Measurements from ENCODE around the gene PC.

- no peak for TF ChIP-seq CHD2 (IDR thresholded peaks at IDR 0.05; ENCODE audit: low read length, partially characterized antibody)
- TF ChIP-seq, protein P1, sequence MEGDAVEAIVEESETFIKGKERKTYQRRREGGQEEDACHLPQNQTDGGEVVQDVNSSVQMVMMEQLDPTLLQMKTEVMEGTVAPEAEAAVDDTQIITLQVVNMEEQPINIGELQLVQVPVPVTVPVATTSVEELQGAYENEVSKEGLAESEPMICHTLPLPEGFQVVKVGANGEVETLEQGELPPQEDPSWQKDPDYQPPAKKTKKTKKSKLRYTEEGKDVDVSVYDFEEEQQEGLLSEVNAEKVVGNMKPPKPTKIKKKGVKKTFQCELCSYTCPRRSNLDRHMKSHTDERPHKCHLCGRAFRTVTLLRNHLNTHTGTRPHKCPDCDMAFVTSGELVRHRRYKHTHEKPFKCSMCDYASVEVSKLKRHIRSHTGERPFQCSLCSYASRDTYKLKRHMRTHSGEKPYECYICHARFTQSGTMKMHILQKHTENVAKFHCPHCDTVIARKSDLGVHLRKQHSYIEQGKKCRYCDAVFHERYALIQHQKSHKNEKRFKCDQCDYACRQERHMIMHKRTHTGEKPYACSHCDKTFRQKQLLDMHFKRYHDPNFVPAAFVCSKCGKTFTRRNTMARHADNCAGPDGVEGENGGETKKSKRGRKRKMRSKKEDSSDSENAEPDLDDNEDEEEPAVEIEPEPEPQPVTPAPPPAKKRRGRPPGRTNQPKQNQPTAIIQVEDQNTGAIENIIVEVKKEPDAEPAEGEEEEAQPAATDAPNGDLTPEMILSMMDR (IDR thresholded peaks at IDR 0.05): no peak
- TF ChIP-seq SMC3 (IDR thresholded peaks at IDR 0.05; ENCODE audit: low read depth, low read length): no peak
- TF ChIP-seq EZH2phosphoT487 (IDR thresholded peaks at IDR 0.05; ENCODE audit: borderline replicate concordance, low read depth): no peak
- no peak for TF ChIP-seq FOXM1 (IDR thresholded peaks at IDR 0.05; ENCODE audit: low read depth)
- no peak for TF ChIP-seq RFX5 (IDR thresholded peaks at IDR 0.05; ENCODE audit: low read length)
- TF ChIP-seq SIN3A (IDR thresholded peaks at IDR 0.05; ENCODE audit: borderline replicate concordance, low read depth, low read length): no peak
- no peak for TF ChIP-seq REST (IDR thresholded peaks at IDR 0.05; ENCODE audit: low read depth, low read length)
- no peak for TF ChIP-seq YY1 (IDR thresholded peaks at IDR 0.05; ENCODE audit: low read depth)
Measured at GRCh38 chr11:66862559-66863037, 95.6 kb downstream of the PC start.

All from SK-N-SH (cell line).